Measurements from ENCODE around the gene AP3D1. TPM values are rescaled to one million over a fixed set of nuclear protein-coding genes. Genes with fewer than 3 reads are reported as not detected.
A peak's percentile ranks its signal among the peaks of the same experiment; 100 is the strongest.

Gene AP3D1
- total and polyA plus RNA-seq, 9 of the 15 experiments (the other 6 are each of a cell fraction or from before 2014, with no cell fraction given): 1.2 to 86.1 (median 35.9) TPM

- no peak for TF ChIP-seq CHD7 (IDR thresholded peaks at IDR 0.05; ENCODE audit: low read depth, low read length)
- TF ChIP-seq, protein P1, sequence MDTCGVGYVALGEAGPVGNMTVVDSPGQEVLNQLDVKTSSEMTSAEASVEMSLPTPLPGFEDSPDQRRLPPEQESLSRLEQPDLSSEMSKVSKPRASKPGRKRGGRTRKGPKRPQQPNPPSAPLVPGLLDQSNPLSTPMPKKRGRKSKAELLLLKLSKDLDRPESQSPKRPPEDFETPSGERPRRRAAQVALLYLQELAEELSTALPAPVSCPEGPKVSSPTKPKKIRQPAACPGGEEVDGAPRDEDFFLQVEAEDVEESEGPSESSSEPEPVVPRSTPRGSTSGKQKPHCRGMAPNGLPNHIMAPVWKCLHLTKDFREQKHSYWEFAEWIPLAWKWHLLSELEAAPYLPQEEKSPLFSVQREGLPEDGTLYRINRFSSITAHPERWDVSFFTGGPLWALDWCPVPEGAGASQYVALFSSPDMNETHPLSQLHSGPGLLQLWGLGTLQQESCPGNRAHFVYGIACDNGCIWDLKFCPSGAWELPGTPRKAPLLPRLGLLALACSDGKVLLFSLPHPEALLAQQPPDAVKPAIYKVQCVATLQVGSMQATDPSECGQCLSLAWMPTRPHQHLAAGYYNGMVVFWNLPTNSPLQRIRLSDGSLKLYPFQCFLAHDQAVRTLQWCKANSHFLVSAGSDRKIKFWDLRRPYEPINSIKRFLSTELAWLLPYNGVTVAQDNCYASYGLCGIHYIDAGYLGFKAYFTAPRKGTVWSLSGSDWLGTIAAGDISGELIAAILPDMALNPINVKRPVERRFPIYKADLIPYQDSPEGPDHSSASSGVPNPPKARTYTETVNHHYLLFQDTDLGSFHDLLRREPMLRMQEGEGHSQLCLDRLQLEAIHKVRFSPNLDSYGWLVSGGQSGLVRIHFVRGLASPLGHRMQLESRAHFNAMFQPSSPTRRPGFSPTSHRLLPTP (IDR thresholded peaks at IDR 0.05; ENCODE audit: borderline replicate concordance, extremely low read depth, insufficient read length): peak; percentile 3
- TF ChIP-seq CREB3L1 (IDR thresholded peaks at IDR 0.05; ENCODE audit: borderline replicate concordance, low read depth): peak; percentile 45; the same call in 1 of the 2 replicates
- peak; percentile 96 for TF ChIP-seq CCNT2 (IDR thresholded peaks at IDR 0.05; ENCODE audit: borderline replicate concordance, extremely low read depth, insufficient read length, low read depth, low read length)
- peak in 1 of 2 experiments; percentile 35; a peak in 1 of 4 replicates for TF ChIP-seq ETV6 (IDR thresholded peaks at IDR 0.05; ENCODE audit: borderline replicate concordance in 1 of 2, low read depth in 2 of 2, low read length in 1 of 2)
- no peak for TF ChIP-seq ETV6 (CRISPR knock-in tag; IDR thresholded peaks at IDR 0.05; ENCODE audit: borderline replicate concordance)
- no peak for TF ChIP-seq RBM34 (IDR thresholded peaks at IDR 0.05; ENCODE audit: borderline replicate concordance, insufficient read depth, low read length)
Measured at GRCh38 chr19:2168619-2169424, 17.5 kb upstream of the AP3D1 start (continued).
